ENCODE results near the gene KRTAP10-1. TPM values are rescaled to one million over a fixed set of nuclear protein-coding genes. Genes with fewer than 3 reads are reported as not detected.

Gene KRTAP10-1
- total RNA-seq, 1 experiment from 2014 or later, result not detected

GRCh38 chr21:44523567-44524413 is 16.2 kb downstream of the KRTAP10-1 start:
- H3K4me1 ChIP-seq (ENCODE audit: control insufficient read depth, insufficient read depth, low read length), result no peaks in the 10 kb centered on the region
- H3K36me3 ChIP-seq (ENCODE audit: control insufficient read depth, insufficient read depth, low read length), result no peaks in the 10 kb centered on the region
- BruUV-seq (replicated peaks), result no TSS peak
- no peaks in the 10 kb centered on the region for H3K9me3 ChIP-seq (ENCODE audit: control insufficient read depth, insufficient read depth, low read depth, low read length)
- intact Hi-C loops (cut with micrococcal nuclease; ENCODE audit: unreplicated experiment) (no loop called here), in situ Hi-C loops (cut with HindIII; ENCODE audit: low pct_unique_long_range_greater_than_20kb, low sequenced_read_pairs) (no loop called here)
- H3K27me3 ChIP-seq (ENCODE audit: control insufficient read depth, insufficient read depth, low read length), result no peaks in the 10 kb centered on the region
- TF ChIP-seq REST (IDR thresholded peaks at IDR 0.05; ENCODE audit: insufficient read depth in 1 of 2, low read depth in 2 of 2, low read length in 1 of 2) (no peak), TCF7L2 (IDR thresholded peaks at IDR 0.05; ENCODE audit: low read depth, low read length) (no peak), CTCF (IDR thresholded peaks at IDR 0.05) (no peak), POLR2AphosphoS5 (IDR thresholded peaks at IDR 0.05; ENCODE audit: low read depth, low read length) (no peak), SIN3A (IDR thresholded peaks at IDR 0.05; ENCODE audit: borderline replicate concordance, insufficient read depth, low read depth, low read length) (no peak)
- ATAC-seq (no peak), DNase-seq (ENCODE audit: low read depth, low spot score) (no peak)
- ChIA-PET POLR2A (no interaction called here), CTCF (no interaction called here)
- H3K27ac ChIP-seq (ENCODE audit: low read length), result no peak overlapping the region
- H3K4me3 ChIP-seq (ENCODE audit: low read depth in 2 of 2, low read length in 2 of 2), result no peak overlapping the region

- ChIA-PET POLR2A (no interaction called here), CTCF (interaction anchor here (0.6 kb wide), 1 partner anchor 219 kb away, joined by 3 read pairs; no protein-coding TSS in a partner anchor)
- in situ Hi-C loops (cut with HindIII; ENCODE audit: low pct_unique_long_range_greater_than_20kb, low sequenced_read_pairs), result no loop called here
- Histone ChIP-seq H3K4me1 (ENCODE audit: control insufficient read depth, insufficient read depth, low read length) (no peaks in the 10 kb centered on the region), H3K27me3 (ENCODE audit: control insufficient read depth, insufficient read depth, low read length) (no peaks in the 10 kb centered on the region), H3K4me3 (ENCODE audit: low read depth in 2 of 2, low read length in 2 of 2) (no peak overlapping the region), H3K9me3 (ENCODE audit: control insufficient read depth, insufficient read depth, low read depth, low read length) (no peaks in the 10 kb centered on the region), H3K36me3 (ENCODE audit: control insufficient read depth, insufficient read depth, low read length) (peaks cover 2% of the 10 kb centered on the region; the same call in 1 of the 2 replicates), H3K27ac (ENCODE audit: low read length) (no peak overlapping the region)
- TF ChIP-seq POLR2AphosphoS5 (IDR thresholded peaks at IDR 0.05; ENCODE audit: low read depth, low read length), result no peak
- TF ChIP-seq REST (IDR thresholded peaks at IDR 0.05; ENCODE audit: insufficient read depth in 1 of 2, low read depth in 2 of 2, low read length in 1 of 2), result no peak
- no peak for TF ChIP-seq TCF7L2 (IDR thresholded peaks at IDR 0.05; ENCODE audit: low read depth, low read length)
- TF ChIP-seq CTCF (IDR thresholded peaks at IDR 0.05), result no peak
- TF ChIP-seq SIN3A (IDR thresholded peaks at IDR 0.05; ENCODE audit: borderline replicate concordance, insufficient read depth, low read depth, low read length), result no peak
- no TSS peak for BruUV-seq (replicated peaks)
- ATAC-seq (no peak), DNase-seq (ENCODE audit: low read depth, low spot score) (no peak)
- intact Hi-C loops (cut with micrococcal nuclease; ENCODE audit: unreplicated experiment), result no loop called here
Observed at GRCh38 chr21:44522753-44523204, 17.2 kb downstream of the KRTAP10-1 start.
